Measurements from ENCODE around the gene SHISA8.

Gene SHISA8

GRCh38 chr22:41902016-41902415 lies 12.9 kb downstream of the SHISA8 start:
- ChIA-PET POLR2A (no interaction called here), CTCF (no interaction called here)
- TF ChIP-seq SP1 (IDR thresholded peaks at IDR 0.05) (no peak), PKNOX1 (IDR thresholded peaks at IDR 0.05) (no peak), HDGF (IDR thresholded peaks at IDR 0.05; ENCODE audit: borderline replicate concordance) (no peak), BHLHE40 (IDR thresholded peaks at IDR 0.05; ENCODE audit: borderline replicate concordance) (no peak), LEF1 (IDR thresholded peaks at IDR 0.05; ENCODE audit: borderline replicate concordance) (no peak), FOXK2 (IDR thresholded peaks at IDR 0.05) (no peak), ZNF384 (IDR thresholded peaks at IDR 0.05) (no peak), ARNT (IDR thresholded peaks at IDR 0.05) (no peak)
- no peak for DNase-seq (ENCODE audit: extremely low spot score)

- no peak for DNase-seq (ENCODE audit: extremely low spot score)
- TF ChIP-seq SUZ12 (IDR thresholded peaks at IDR 0.05) (no peak), SP1 (IDR thresholded peaks at IDR 0.05) (no peak), NFRKB (IDR thresholded peaks at IDR 0.05) (no peak), BHLHE40 (IDR thresholded peaks at IDR 0.05; ENCODE audit: borderline replicate concordance) (no peak), PKNOX1 (IDR thresholded peaks at IDR 0.05) (no peak), FOXA1 (IDR thresholded peaks at IDR 0.05) (no peak), HDGF (IDR thresholded peaks at IDR 0.05; ENCODE audit: borderline replicate concordance) (no peak), CTBP1 (IDR thresholded peaks at IDR 0.05; ENCODE audit: borderline replicate concordance) (no peak), L3MBTL2 (conservative IDR thresholded peaks at IDR 0.05) (no peak), ARNT (IDR thresholded peaks at IDR 0.05) (no peak), LEF1 (IDR thresholded peaks at IDR 0.05; ENCODE audit: borderline replicate concordance) (no peak), FOXK2 (IDR thresholded peaks at IDR 0.05) (no peak), FOXM1 (IDR thresholded peaks at IDR 0.05; ENCODE audit: borderline replicate concordance) (no peak), ELF4 (IDR thresholded peaks at IDR 0.05) (no peak), ZNF384 (IDR thresholded peaks at IDR 0.05) (no peak)
- ChIA-PET CTCF (no interaction called here), POLR2A (no interaction called here)
Measured at GRCh38 chr22:41900652-41901312, 14.1 kb downstream of the SHISA8 start.

- no peak for TF ChIP-seq PKNOX1 (IDR thresholded peaks at IDR 0.05)
- no peak for TF ChIP-seq NFRKB (IDR thresholded peaks at IDR 0.05)
- no peak for TF ChIP-seq ZNF384 (IDR thresholded peaks at IDR 0.05)
- no peak for TF ChIP-seq FOXK2 (IDR thresholded peaks at IDR 0.05)
- no peak for TF ChIP-seq L3MBTL2 (conservative IDR thresholded peaks at IDR 0.05)
- no peak for TF ChIP-seq FOXM1 (IDR thresholded peaks at IDR 0.05; ENCODE audit: borderline replicate concordance)
- no peak for TF ChIP-seq TARDBP (IDR thresholded peaks at IDR 0.05)
- no peak for TF ChIP-seq ELF4 (IDR thresholded peaks at IDR 0.05)
- CTCF ChIA-PET, result interaction anchor here (0.6 kb wide), 2 partner anchors 12 to 16 kb away, joined by 3 to 4 read pairs; no protein-coding TSS in a partner anchor
- DNase-seq (ENCODE audit: extremely low spot score), result no peak
- POLR2A ChIA-PET, result no interaction called here
Measured at GRCh38 chr22:41899992-41900651, 14.8 kb downstream of the SHISA8 start.

DNA sequence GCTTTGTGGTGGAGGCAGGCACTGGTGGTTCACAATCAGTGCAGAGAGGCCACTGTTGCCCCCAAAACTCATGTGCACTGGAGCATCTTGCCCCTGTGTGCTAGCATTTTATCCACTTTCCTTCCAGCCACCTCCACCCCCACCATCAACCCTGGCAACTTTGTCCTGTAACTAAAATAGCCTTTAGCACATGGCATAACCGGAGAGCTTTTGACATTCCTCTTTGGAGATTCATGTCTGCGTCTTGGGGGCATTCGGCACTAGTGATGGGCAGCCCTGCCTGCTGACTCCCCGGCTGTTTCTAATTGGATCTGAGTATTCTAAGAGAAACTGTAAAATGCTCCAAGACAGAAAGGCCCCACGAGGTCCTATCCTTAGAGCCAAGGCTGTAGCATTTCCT lies 15.8 kb downstream of the SHISA8 start:
- CTCF ChIA-PET, result interaction anchor here (0.6 kb wide), 1 partner anchor 13 kb away, joined by 3 read pairs; no protein-coding TSS in a partner anchor
- no peak for DNase-seq (ENCODE audit: extremely low spot score)
- POLR2A ChIA-PET, result no interaction called here
- no peak for TF ChIP-seq CTBP1 (IDR thresholded peaks at IDR 0.05; ENCODE audit: borderline replicate concordance)
- no peak for TF ChIP-seq PKNOX1 (IDR thresholded peaks at IDR 0.05)
- TF ChIP-seq NFRKB (IDR thresholded peaks at IDR 0.05), result no peak
- no peak for TF ChIP-seq LEF1 (IDR thresholded peaks at IDR 0.05; ENCODE audit: borderline replicate concordance)
- TF ChIP-seq ARNT (IDR thresholded peaks at IDR 0.05), result no peak
- no peak for TF ChIP-seq SUZ12 (IDR thresholded peaks at IDR 0.05)
- no peak for TF ChIP-seq HDGF (IDR thresholded peaks at IDR 0.05; ENCODE audit: borderline replicate concordance)
- no peak for TF ChIP-seq FOXA1 (IDR thresholded peaks at IDR 0.05)
- no peak for TF ChIP-seq TARDBP (IDR thresholded peaks at IDR 0.05)
- no peak for TF ChIP-seq ZNF384 (IDR thresholded peaks at IDR 0.05)
- TF ChIP-seq ELF4 (IDR thresholded peaks at IDR 0.05), result no peak
- TF ChIP-seq SP1 (IDR thresholded peaks at IDR 0.05), result no peak
- no peak for TF ChIP-seq FOXK2 (IDR thresholded peaks at IDR 0.05)
- TF ChIP-seq L3MBTL2 (conservative IDR thresholded peaks at IDR 0.05), result no peak
- TF ChIP-seq FOXM1 (IDR thresholded peaks at IDR 0.05; ENCODE audit: borderline replicate concordance), result no peak
- TF ChIP-seq BHLHE40 (IDR thresholded peaks at IDR 0.05; ENCODE audit: borderline replicate concordance), result no peak

- CTCF ChIA-PET, result no interaction called here
- TF ChIP-seq TARDBP (IDR thresholded peaks at IDR 0.05) (no peak), PKNOX1 (IDR thresholded peaks at IDR 0.05) (no peak), CTBP1 (IDR thresholded peaks at IDR 0.05; ENCODE audit: borderline replicate concordance) (no peak), BHLHE40 (IDR thresholded peaks at IDR 0.05; ENCODE audit: borderline replicate concordance) (no peak), L3MBTL2 (conservative IDR thresholded peaks at IDR 0.05) (no peak), FOXA1 (IDR thresholded peaks at IDR 0.05) (no peak), NFRKB (IDR thresholded peaks at IDR 0.05) (no peak), LEF1 (IDR thresholded peaks at IDR 0.05; ENCODE audit: borderline replicate concordance) (no peak), ELF4 (IDR thresholded peaks at IDR 0.05) (no peak), ARNT (IDR thresholded peaks at IDR 0.05) (no peak), SUZ12 (IDR thresholded peaks at IDR 0.05) (no peak), HDGF (IDR thresholded peaks at IDR 0.05; ENCODE audit: borderline replicate concordance) (no peak), FOXM1 (IDR thresholded peaks at IDR 0.05; ENCODE audit: borderline replicate concordance) (no peak), FOXK2 (IDR thresholded peaks at IDR 0.05) (no peak)
- DNase-seq (ENCODE audit: extremely low spot score), result no peak
- POLR2A ChIA-PET, result no interaction called here
Measured at GRCh38 chr22:41898645-41899044, 16.2 kb downstream of the SHISA8 start.

Data from HEK293T (cell line).